Upper lobe of left lung (tissue), 4 donors: ENCODE results near the gene DHX15.

Experiments used
- CTCF ChIP-seq, 6 experiments: fragments of 450-650 bp in 4 of 6; fragments of 200-600 bp in 2 of 6; sonication (generic) in 2 of 6; IDR thresholded peaks; one replicate each; pipeline ENCODE4 v1.5.1; 2016 to 2019; ENCODE audit warnings: antibody characterized with exemption in 6 of 6
- EP300 ChIP-seq, 4 donors: sonication (generic); formaldehyde crosslinking; IDR thresholded peaks; one replicate each; pipeline ENCODE4 v1.5.1; 2017; ENCODE audit warnings: antibody characterized with exemption in 4 of 4, control low read depth in 2 of 4
- POLR2A ChIP-seq, 4 donors: fragments of 450-650 bp; IDR thresholded peaks; one replicate each; pipeline ENCODE4 v1.5.1; 2016 to 2017; ENCODE audit warnings: antibody characterized with exemption in 4 of 4, mild to moderate bottlenecking in 2 of 4
- POLR2AphosphoS5 ChIP-seq, 2 donors: sonication (generic); formaldehyde crosslinking; IDR thresholded peaks; one replicate each; pipeline ENCODE4 v1.5.1; 2017; ENCODE audit warnings: antibody characterized with exemption in 2 of 2

- TF ChIP-seq POLR2A (IDR thresholded peaks at IDR 0.05) (no peak), CTCF (IDR thresholded peaks at IDR 0.05) (no peak), EP300 (IDR thresholded peaks at IDR 0.05) (no peak), POLR2AphosphoS5 (IDR thresholded peaks at IDR 0.05) (no peak)
These were observed 70.6 kb downstream of the DHX15 start for GRCh38 chr4:24513718-24514117.
